Prostate gland (tissue), 2 donors: ENCODE data around the gene EBF3. TPM values are rescaled to one million over a fixed set of nuclear protein-coding genes. Genes with fewer than 3 reads are reported as not detected.

Experiments
- DNase-seq: peaks from one replicate; pipeline ENCODE4 v3.0.0-alpha.2; 2019; ENCODE audit warnings: low spot score
- H3K27ac ChIP-seq, 2 donors: fragments of 200-600 bp; sonication (generic); 2 replicates each; pipeline ENCODE4 v1.5.1; 2017 to 2019
- H3K27me3 ChIP-seq: fragments of 200-600 bp; sonication (generic); replicated peaks from 2 replicates; pipeline ENCODE4 v1.5.1; 2019; ENCODE audit not compliant: insufficient read depth
- H3K36me3 ChIP-seq, 2 donors: fragments of 200-600 bp; sonication (generic); 1 replicate in 1 of 2; 2 replicates in 1 of 2; pipeline versions ENCODE4 v1.5.1 to v1.8.1; 2017 to 2019
- H3K4me1 ChIP-seq: fragments of 200-600 bp; sonication (generic); replicated peaks from 2 replicates; pipeline ENCODE4 v1.5.1; 2019
- H3K4me3 ChIP-seq, 2 donors: fragments of 200-600 bp; sonication (generic); 2 replicates each; pipeline ENCODE4 v1.5.1; 2017 to 2019
- H3K9me3 ChIP-seq: fragments of 200-600 bp; sonication (generic); 2 replicates; pipeline ENCODE4 v1.5.1; 2017
- POLR2A ChIP-seq: fragments of 450-650 bp; IDR thresholded peaks from one replicate; pipeline ENCODE4 v1.6.1; 2016; ENCODE audit warnings: antibody characterized with exemption, mild to moderate bottlenecking
- POLR2AphosphoS5 ChIP-seq: sonication (generic); formaldehyde crosslinking; IDR thresholded peaks from one replicate; pipeline ENCODE4 v1.6.1; 2017; ENCODE audit warnings: antibody characterized with exemption
- WGBS: methylation state at CpG from one replicate; pipeline ENCODE4 v1.1.5; 2018; 5-methylcytosine and 5-hydroxymethylcytosine counted together
- intact Hi-C: fragments of 100-400 bp; cut with DNase I; formaldehyde crosslinking; loops from one replicate; pipeline ENCODE4 v1.14.2; 2022
- total RNA-seq, 2 donors: library from RNA; depleted of rRNA; stranded (reverse); fragments of >200 nt; gene quantifications; one replicate each; pipeline ENCODE4 v1.1.0, GENCODE V29; 2016
- TF ChIP-seq, protein P1 (sequence below), 4 experiments: fragments of 200-600 bp in 2 of 4; fragments of 450-650 bp in 2 of 4; sonication (generic) in 2 of 4; IDR thresholded peaks; 1 replicate in 3 of 4; 2 replicates in 1 of 4; pipeline ENCODE4 v1.5.1; 2016 to 2019; ENCODE audit warnings: antibody characterized with exemption in 4 of 4, mild to moderate bottlenecking in 2 of 4, moderate library complexity in 2 of 4

Gene EBF3
- total RNA-seq, 2 donors from 2014 or later = 1.5 to 7.8 TPM

DNA sequence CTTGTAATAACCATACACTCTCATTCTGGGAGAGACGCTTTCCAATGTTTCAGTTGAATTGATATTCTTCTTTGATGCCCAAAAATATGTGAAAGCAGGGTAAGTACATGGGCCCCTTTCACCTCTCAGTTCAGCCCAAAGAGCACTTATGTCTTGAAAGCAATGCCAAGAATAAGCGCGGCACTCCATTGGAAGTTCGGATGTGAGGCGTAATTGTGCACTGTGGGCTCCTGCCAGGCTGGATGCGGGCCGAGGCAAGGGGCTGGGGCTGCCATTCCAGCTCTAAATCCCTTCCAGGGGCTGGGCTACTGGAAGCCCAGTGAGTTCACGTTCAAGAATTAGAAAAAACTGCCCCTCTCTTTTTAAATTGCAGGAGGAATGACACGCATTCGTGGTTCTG, 113.8 kb downstream of the EBF3 start:
- intact Hi-C loops = no loop called here
- DNase-seq = no peak
- Histone ChIP-seq H3K4me3 (no peak overlapping the region), H3K4me1 (no peaks in the 10 kb centered on the region), H3K27ac (no peak overlapping the region), H3K9me3 (no peaks in the 10 kb centered on the region), H3K36me3 (no peaks in the 10 kb centered on the region), H3K27me3 (peaks cover 2% of the 10 kb centered on the region)
- no peak for TF ChIP-seq POLR2A
- TF ChIP-seq, protein P1, sequence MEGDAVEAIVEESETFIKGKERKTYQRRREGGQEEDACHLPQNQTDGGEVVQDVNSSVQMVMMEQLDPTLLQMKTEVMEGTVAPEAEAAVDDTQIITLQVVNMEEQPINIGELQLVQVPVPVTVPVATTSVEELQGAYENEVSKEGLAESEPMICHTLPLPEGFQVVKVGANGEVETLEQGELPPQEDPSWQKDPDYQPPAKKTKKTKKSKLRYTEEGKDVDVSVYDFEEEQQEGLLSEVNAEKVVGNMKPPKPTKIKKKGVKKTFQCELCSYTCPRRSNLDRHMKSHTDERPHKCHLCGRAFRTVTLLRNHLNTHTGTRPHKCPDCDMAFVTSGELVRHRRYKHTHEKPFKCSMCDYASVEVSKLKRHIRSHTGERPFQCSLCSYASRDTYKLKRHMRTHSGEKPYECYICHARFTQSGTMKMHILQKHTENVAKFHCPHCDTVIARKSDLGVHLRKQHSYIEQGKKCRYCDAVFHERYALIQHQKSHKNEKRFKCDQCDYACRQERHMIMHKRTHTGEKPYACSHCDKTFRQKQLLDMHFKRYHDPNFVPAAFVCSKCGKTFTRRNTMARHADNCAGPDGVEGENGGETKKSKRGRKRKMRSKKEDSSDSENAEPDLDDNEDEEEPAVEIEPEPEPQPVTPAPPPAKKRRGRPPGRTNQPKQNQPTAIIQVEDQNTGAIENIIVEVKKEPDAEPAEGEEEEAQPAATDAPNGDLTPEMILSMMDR (IDR thresholded peaks at IDR 0.05) = no peak
- TF ChIP-seq POLR2AphosphoS5 = no peak
- 93% methylated on average over 10 of the region's 10 CpGs for WGBS

DNA sequence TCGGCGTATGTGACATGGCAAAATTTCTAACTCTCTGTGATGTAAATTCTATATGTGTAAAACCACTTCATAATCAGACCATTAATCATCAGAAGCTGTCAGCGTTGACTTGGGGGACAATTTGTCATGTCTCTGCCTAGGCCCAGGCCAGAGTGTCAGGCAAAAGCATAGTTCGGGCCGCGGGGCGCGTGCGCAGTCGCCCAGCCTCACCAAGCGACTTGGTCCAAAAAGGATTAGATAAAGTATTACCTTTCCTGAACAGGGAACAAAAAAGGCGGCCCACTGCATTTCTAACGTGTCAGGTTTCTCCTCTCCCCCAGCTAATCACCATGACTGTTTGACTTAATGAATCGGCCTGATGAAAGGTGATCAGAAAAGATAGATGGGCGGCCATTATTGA, 114.2 kb downstream of the EBF3 start:
- no peaks in the 10 kb centered on the region for H3K9me3 ChIP-seq
- peaks cover 2% of the 10 kb centered on the region for H3K27me3 ChIP-seq
- TF ChIP-seq, protein P1 (IDR thresholded peaks at IDR 0.05) = no peak
- TF ChIP-seq POLR2AphosphoS5 = no peak
- no peak for TF ChIP-seq POLR2A
- H3K27ac ChIP-seq = no peak overlapping the region
- no peaks in the 10 kb centered on the region for H3K36me3 ChIP-seq
- H3K4me1 ChIP-seq = no peaks in the 10 kb centered on the region
- DNase-seq = no peak
- no peak overlapping the region for H3K4me3 ChIP-seq
- intact Hi-C loops = no loop called here
- 97% methylated on average over 15 of the region's 15 CpGs for WGBS

DNA sequence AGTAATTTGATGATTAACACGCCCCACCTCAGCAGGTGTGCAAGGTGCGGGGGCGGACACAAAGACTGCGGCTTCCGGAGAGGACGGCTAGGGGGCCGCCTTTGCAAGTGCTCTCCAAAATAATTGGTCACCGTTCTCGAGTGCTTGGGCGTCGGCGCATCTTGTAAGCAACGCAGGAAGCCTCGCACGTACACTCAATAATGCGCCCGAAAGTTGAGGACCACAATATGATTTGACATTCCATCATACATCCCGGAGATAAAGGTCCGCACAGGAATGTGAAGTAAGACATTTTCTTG, 114.7 kb downstream of the EBF3 start:
- no peak for DNase-seq
- Histone ChIP-seq H3K27ac (no peak overlapping the region), H3K36me3 (no peaks in the 10 kb centered on the region), H3K9me3 (no peaks in the 10 kb centered on the region), H3K27me3 (peaks cover 2% of the 10 kb centered on the region), H3K4me1 (no peaks in the 10 kb centered on the region), H3K4me3 (no peak overlapping the region)
- WGBS = 94% methylated on average over 19 of the region's 19 CpGs
- intact Hi-C loops = no loop called here
- TF ChIP-seq POLR2A (no peak), POLR2AphosphoS5 (no peak)
- TF ChIP-seq, protein P1 (IDR thresholded peaks at IDR 0.05) = no peak

DNA sequence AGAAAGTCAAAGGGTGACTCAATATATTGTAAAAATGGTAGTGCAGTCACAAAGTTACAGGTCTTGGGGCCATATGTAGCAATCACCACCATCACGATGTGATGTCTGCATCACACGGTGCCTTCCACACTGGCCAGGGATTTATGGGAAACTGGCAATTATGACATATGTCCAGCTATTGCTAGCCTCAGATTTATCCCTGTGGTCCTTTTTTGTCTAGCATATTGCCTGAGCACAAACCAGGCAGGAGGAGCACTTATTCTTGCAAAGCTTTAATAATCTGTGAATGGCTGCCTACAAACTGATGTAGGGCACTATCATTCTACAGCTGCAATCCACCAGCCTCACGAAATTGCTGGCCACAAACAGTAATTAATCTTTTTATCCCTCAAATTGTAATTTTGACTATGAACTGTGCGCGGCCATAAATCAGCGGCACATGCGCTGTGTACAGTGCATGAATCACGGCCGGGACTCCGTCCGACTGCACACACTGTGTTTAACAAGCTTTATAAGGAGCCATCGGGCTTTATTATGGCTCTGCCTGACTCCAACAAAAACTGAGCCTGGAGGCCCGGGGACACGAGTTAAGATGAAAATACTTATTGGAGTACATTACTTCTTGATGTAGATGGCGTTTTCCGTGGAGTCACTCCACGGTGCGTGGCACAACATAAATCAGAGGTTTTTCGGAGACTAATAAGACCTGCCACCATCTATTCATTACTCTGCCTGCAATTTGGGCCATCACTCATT, 115.2 kb downstream of the EBF3 start:
- DNase-seq = no peak
- Histone ChIP-seq H3K27ac (no peak overlapping the region), H3K9me3 (no peaks in the 10 kb centered on the region), H3K4me3 (no peak overlapping the region), H3K36me3 (no peaks in the 10 kb centered on the region), H3K27me3 (peaks cover 2% of the 10 kb centered on the region), H3K4me1 (no peaks in the 10 kb centered on the region)
- intact Hi-C loops = no loop called here
- WGBS = 77% methylated on average over 19 of the region's 19 CpGs
- no peak for TF ChIP-seq POLR2AphosphoS5
- TF ChIP-seq, protein P1 (IDR thresholded peaks at IDR 0.05) = no peak
- TF ChIP-seq POLR2A = no peak

DNA sequence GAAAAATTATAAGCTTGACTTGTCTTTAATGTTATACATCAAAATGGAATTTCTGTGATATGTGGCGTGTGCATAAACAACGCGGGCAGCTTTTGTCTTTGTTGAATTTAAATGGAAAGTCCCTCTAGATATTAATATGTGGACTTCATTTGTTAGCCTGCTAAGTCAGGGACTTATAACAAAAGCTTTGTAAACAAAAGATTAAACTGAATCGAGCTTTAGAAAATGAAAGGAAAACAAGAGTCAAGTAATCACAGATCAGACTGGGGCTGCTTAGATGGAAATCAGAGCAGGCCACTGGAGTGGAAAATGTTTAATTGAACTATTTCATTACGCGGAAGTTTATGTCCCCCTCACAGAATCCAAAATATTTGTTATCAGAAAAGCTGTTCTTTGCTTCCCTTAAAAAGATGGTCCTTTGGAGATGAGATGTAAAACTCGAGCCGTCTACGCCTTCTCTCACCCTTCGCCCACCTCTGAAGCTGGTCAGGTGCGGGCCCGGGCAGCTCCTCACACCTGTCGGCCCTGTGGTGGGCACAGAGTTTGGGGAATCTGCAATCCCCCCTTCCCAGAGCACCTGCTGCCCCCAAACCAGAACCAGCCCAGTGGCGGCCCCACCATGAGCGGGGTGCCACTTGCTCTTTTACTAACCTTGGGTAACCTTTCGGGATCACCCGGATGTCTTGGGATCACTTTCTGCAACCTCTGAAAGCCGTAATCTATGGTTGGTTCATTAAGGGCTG, 116.2 kb downstream of the EBF3 start:
- Histone ChIP-seq H3K27ac (no peak overlapping the region), H3K4me1 (no peaks in the 10 kb centered on the region)
- DNase-seq = no peak

More for the DNA sequence above, 116.2 kb downstream of the EBF3 start:
- Histone ChIP-seq H3K27me3 (peaks cover 2% of the 10 kb centered on the region), H3K4me3 (no peak overlapping the region), H3K9me3 (no peaks in the 10 kb centered on the region), H3K36me3 (no peaks in the 10 kb centered on the region)
- intact Hi-C loops = no loop called here
- 79% methylated on average over 18 of the region's 18 CpGs for WGBS
- TF ChIP-seq POLR2A (no peak), POLR2AphosphoS5 (no peak)
- TF ChIP-seq, protein P1 (IDR thresholded peaks at IDR 0.05) = no peak
